IMR-90 (cell line): Measurements from ENCODE around the gene ACP2.

Experiments used
- BHLHE40 ChIP-seq: fragments of 150-350 bp; IDR thresholded peaks from 2 replicates; pipeline ENCODE4 v1.6.1; 2016; ENCODE audit warnings: mild to moderate bottlenecking, low read depth, low read length
- CEBPB ChIP-seq: IDR thresholded peaks from 2 replicates; pipeline ENCODE4 v1.6.1; 2012; ENCODE audit warnings: low read depth, low read length, improper control_type of control experiment
- CHD1 ChIP-seq: IDR thresholded peaks from 2 replicates; pipeline ENCODE4 v1.6.1; 2012; ENCODE audit warnings: low read depth, low read length, improper control_type of control experiment
- FOS ChIP-seq: fragments of 150-350 bp; IDR thresholded peaks from 2 replicates; pipeline ENCODE4 v1.6.1; 2016; ENCODE audit warnings: low read depth, low read length
- MAFK ChIP-seq: IDR thresholded peaks from 2 replicates; pipeline ENCODE4 v1.6.1; 2012; ENCODE audit warnings: low read depth, low read length, improper control_type of control experiment
- MAZ ChIP-seq: IDR thresholded peaks from 2 replicates; pipeline ENCODE4 v1.6.1; 2012; ENCODE audit warnings: low read depth, mild to moderate bottlenecking, low read length, improper control_type of control experiment, moderate library complexity, borderline replicate concordance
- MXI1 ChIP-seq: IDR thresholded peaks from 2 replicates; pipeline ENCODE4 v1.6.1; 2012; ENCODE audit warnings: low read depth, mild to moderate bottlenecking, low read length, moderate library complexity, borderline replicate concordance
- POLR2A ChIP-seq: IDR thresholded peaks from 2 replicates; pipeline ENCODE4 v1.6.1; 2012; ENCODE audit warnings: mild to moderate bottlenecking, low read depth, low read length
- RAD21 ChIP-seq: IDR thresholded peaks from 2 replicates; pipeline ENCODE4 v1.6.1; 2012; ENCODE audit warnings: low read length, improper control_type of control experiment
- RFX5 ChIP-seq: IDR thresholded peaks from 2 replicates; pipeline ENCODE4 v1.8.0; 2012; ENCODE audit warnings: low read depth, mild to moderate bottlenecking, low read length, moderate library complexity
- SMC3 ChIP-seq: fragments of 150-350 bp; IDR thresholded peaks from 2 replicates; pipeline ENCODE4 v1.6.1; 2016; ENCODE audit warnings: low read depth, mild to moderate bottlenecking, antibody characterized with exemption, low read length, moderate library complexity
- TF ChIP-seq, protein P1 (sequence below): conservative IDR thresholded peaks from 2 replicates; pipeline ENCODE4 v1.5.1; 2012; ENCODE audit warnings: mild to moderate bottlenecking, low read depth, low read length, improper control_type of control experiment
- TF ChIP-seq, protein P2 (sequence below): fragments of 150-350 bp; IDR thresholded peaks from 2 replicates; pipeline ENCODE4 v1.6.1; 2017; ENCODE audit warnings: mild to moderate bottlenecking, antibody characterized with exemption, low read length, low read depth
- TF ChIP-seq, protein P3 (sequence below): fragments of 150-350 bp; IDR thresholded peaks from 2 replicates; pipeline ENCODE4 v1.6.1; 2016; ENCODE audit warnings: low read depth, mild to moderate bottlenecking, low read length, moderate library complexity, borderline replicate concordance

DNA sequence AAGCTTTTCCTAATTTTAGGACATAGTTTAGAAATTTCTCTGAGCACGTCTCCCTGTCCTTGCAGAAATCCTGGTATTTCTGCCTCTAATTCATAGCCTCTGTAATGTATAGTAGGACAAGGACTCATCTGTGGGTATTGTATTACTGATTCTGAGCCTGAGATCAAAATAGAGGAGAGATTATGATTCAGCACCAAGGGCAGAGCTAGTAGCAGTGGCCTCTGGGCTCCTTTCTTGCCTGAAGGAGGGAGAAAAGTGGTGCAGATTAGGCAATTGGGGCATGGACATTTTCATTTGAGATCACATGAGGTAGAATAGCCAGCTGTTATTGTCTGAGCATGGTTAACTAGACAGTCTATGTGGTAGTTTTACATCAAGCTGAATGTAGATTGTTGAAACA is 24.1 kb upstream of the ACP2 start:
- TF ChIP-seq, protein P1, sequence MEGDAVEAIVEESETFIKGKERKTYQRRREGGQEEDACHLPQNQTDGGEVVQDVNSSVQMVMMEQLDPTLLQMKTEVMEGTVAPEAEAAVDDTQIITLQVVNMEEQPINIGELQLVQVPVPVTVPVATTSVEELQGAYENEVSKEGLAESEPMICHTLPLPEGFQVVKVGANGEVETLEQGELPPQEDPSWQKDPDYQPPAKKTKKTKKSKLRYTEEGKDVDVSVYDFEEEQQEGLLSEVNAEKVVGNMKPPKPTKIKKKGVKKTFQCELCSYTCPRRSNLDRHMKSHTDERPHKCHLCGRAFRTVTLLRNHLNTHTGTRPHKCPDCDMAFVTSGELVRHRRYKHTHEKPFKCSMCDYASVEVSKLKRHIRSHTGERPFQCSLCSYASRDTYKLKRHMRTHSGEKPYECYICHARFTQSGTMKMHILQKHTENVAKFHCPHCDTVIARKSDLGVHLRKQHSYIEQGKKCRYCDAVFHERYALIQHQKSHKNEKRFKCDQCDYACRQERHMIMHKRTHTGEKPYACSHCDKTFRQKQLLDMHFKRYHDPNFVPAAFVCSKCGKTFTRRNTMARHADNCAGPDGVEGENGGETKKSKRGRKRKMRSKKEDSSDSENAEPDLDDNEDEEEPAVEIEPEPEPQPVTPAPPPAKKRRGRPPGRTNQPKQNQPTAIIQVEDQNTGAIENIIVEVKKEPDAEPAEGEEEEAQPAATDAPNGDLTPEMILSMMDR, result no peak
- TF ChIP-seq MXI1 (no peak), SMC3 (no peak), MAFK (no peak), POLR2A (no peak), RAD21 (no peak), MAZ (no peak), CEBPB (peak; percentile 42), BHLHE40 (no peak), CHD1 (no peak), RFX5 (no peak), FOS (no peak)
- TF ChIP-seq, protein P2, sequence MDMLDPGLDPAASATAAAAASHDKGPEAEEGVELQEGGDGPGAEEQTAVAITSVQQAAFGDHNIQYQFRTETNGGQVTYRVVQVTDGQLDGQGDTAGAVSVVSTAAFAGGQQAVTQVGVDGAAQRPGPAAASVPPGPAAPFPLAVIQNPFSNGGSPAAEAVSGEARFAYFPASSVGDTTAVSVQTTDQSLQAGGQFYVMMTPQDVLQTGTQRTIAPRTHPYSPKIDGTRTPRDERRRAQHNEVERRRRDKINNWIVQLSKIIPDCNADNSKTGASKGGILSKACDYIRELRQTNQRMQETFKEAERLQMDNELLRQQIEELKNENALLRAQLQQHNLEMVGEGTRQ, result no peak
- TF ChIP-seq, protein P3, sequence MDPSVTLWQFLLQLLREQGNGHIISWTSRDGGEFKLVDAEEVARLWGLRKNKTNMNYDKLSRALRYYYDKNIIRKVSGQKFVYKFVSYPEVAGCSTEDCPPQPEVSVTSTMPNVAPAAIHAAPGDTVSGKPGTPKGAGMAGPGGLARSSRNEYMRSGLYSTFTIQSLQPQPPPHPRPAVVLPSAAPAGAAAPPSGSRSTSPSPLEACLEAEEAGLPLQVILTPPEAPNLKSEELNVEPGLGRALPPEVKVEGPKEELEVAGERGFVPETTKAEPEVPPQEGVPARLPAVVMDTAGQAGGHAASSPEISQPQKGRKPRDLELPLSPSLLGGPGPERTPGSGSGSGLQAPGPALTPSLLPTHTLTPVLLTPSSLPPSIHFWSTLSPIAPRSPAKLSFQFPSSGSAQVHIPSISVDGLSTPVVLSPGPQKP, result no peak
